H9 (cell line): Measurements from ENCODE around the gene KCTD1. TPM values are rescaled to one million over a fixed set of nuclear protein-coding genes. Genes with fewer than 3 reads are reported as not detected.

Source experiments
- DNase-seq: peaks from one replicate; pipeline ENCODE4 v3.0.0-alpha.2; 2017
- H2AFZ ChIP-seq: one replicate; pipeline ENCODE4 v1.6.1; 2013; ENCODE audit warnings: mild to moderate bottlenecking, low read length, control low read depth, moderate library complexity
- H2AK5ac ChIP-seq: 2 replicates; pipeline ENCODE4 v1.6.1; 2013; ENCODE audit warnings: low read length, control low read depth, mixed read lengths; ENCODE audit not compliant: insufficient read length
- H2BK120ac ChIP-seq: one replicate; pipeline ENCODE4 v1.6.1; 2013; ENCODE audit warnings: low read depth, mild to moderate bottlenecking, low read length, control low read depth, inconsistent platforms; ENCODE audit not compliant: poor library complexity, severe bottlenecking
- H2BK12ac ChIP-seq: 2 replicates; pipeline ENCODE4 v1.6.1; 2013; ENCODE audit warnings: low read length, control low read depth, mixed read lengths, low read depth; ENCODE audit not compliant: insufficient read length
- H2BK15ac ChIP-seq: 2 replicates; pipeline ENCODE4 v1.6.1; 2013; ENCODE audit warnings: low read depth, low read length, control low read depth
- H2BK20ac ChIP-seq: one replicate; pipeline ENCODE4 v1.6.1; 2013; ENCODE audit warnings: low read depth, mild to moderate bottlenecking, low read length, control low read depth, inconsistent platforms; ENCODE audit not compliant: poor library complexity, severe bottlenecking
- H2BK5ac ChIP-seq: 2 replicates; pipeline ENCODE4 v1.6.1; 2013; ENCODE audit warnings: low read length, control low read depth, mixed read lengths; ENCODE audit not compliant: insufficient read length
- H3K14ac ChIP-seq: 2 replicates; pipeline ENCODE4 v1.6.1; 2013; ENCODE audit warnings: low read length, control low read depth; ENCODE audit not compliant: insufficient read depth
- H3K18ac ChIP-seq: 2 replicates; pipeline ENCODE4 v1.6.1; 2013; ENCODE audit warnings: low read depth, mild to moderate bottlenecking, mixed read lengths, low read length, control low read depth; ENCODE audit not compliant: insufficient read length
- H3K23ac ChIP-seq: 2 replicates; pipeline ENCODE4 v1.6.1; 2013; ENCODE audit warnings: low read length, control low read depth, mixed read lengths, low read depth; ENCODE audit not compliant: insufficient read length
- H3K23me2 ChIP-seq: 2 replicates; pipeline ENCODE4 v1.6.1; 2013; ENCODE audit warnings: low read depth, mild to moderate bottlenecking, mixed read lengths, low read length, control low read depth; ENCODE audit not compliant: insufficient read length, poor library complexity, severe bottlenecking
- H3K27ac ChIP-seq: 2 replicates; pipeline ENCODE4 v1.5.1; 2013; ENCODE audit warnings: low read length, control low read depth, mixed read lengths, low read depth; ENCODE audit not compliant: insufficient read length
- H3K27me3 ChIP-seq: 2 replicates; pipeline ENCODE4 v1.6.1; 2013; ENCODE audit warnings: low read length, control low read depth, inconsistent platforms; ENCODE audit not compliant: insufficient read depth
- H3K4ac ChIP-seq: 2 replicates; pipeline ENCODE4 v1.6.1; 2013; ENCODE audit warnings: low read depth, mild to moderate bottlenecking, control low read depth, inconsistent platforms, low read length, moderate library complexity
- H3K4me1 ChIP-seq: 2 replicates; pipeline ENCODE4 v1.6.1; 2013; ENCODE audit warnings: low read length, control low read depth, inconsistent platforms; ENCODE audit not compliant: insufficient read depth
- H3K4me2 ChIP-seq: 2 replicates; pipeline ENCODE4 v1.6.1; 2013; ENCODE audit warnings: low read length, control low read depth, mixed read lengths; ENCODE audit not compliant: insufficient read length, insufficient read depth
- H3K56ac ChIP-seq: 2 replicates; pipeline ENCODE4 v1.6.1; 2013; ENCODE audit warnings: low read depth, mild to moderate bottlenecking, mixed read lengths, low read length, control low read depth; ENCODE audit not compliant: insufficient read length
- H3K79me1 ChIP-seq: 2 replicates; pipeline ENCODE4 v1.6.1; 2013; ENCODE audit warnings: low read depth, mild to moderate bottlenecking, moderate library complexity, low read length, control low read depth, inconsistent platforms; ENCODE audit not compliant: insufficient read depth, poor library complexity, severe bottlenecking
- H3K79me2 ChIP-seq: 2 replicates; pipeline ENCODE4 v1.6.1; 2013; ENCODE audit warnings: low read length, control low read depth, inconsistent platforms; ENCODE audit not compliant: insufficient read depth
- H3K9ac ChIP-seq: 2 replicates; pipeline ENCODE4 v1.6.1; 2013; ENCODE audit warnings: low read length, control low read depth, mixed read lengths; ENCODE audit not compliant: insufficient read length; ENCODE audit errors: extremely low read depth
- H3K9me3 ChIP-seq: one replicate; pipeline ENCODE4 v1.6.1; 2013; ENCODE audit warnings: low read depth, low read length, inconsistent platforms; ENCODE audit not compliant: control insufficient read depth
- H3T11ph ChIP-seq: one replicate; pipeline ENCODE4 v1.6.1; 2013; ENCODE audit warnings: mild to moderate bottlenecking, low read length, control low read depth, inconsistent platforms
- H4K20me1 ChIP-seq: one replicate; pipeline ENCODE4 v1.6.1; 2013; ENCODE audit not compliant: control insufficient read depth, insufficient read length, insufficient read depth
- H4K5ac ChIP-seq: 2 replicates; pipeline ENCODE4 v1.6.1; 2013; ENCODE audit warnings: low read depth, mild to moderate bottlenecking, mixed read lengths, low read length, control low read depth; ENCODE audit not compliant: insufficient read length
- H4K8ac ChIP-seq: replicated peaks from 2 replicates; pipeline ENCODE4 v1.6.1; 2013; ENCODE audit warnings: low read length, control low read depth, mixed read lengths, low read depth; ENCODE audit not compliant: insufficient read length
- H4K91ac ChIP-seq: 2 replicates; pipeline ENCODE4 v1.6.1; 2013; ENCODE audit warnings: low read depth, mild to moderate bottlenecking, moderate library complexity, mixed read lengths, low read length, control low read depth; ENCODE audit not compliant: insufficient read length
- H3K27ac Mint-ChIP-seq, 3 experiments: 2 replicates in 2 of 3; 3 replicates in 1 of 3; pipeline ENCODE4 v1.8.0; 2020 to 2021; ENCODE audit warnings: mixed read lengths in 3 of 3, mild to moderate bottlenecking in 1 of 3, moderate library complexity in 1 of 3
- H3K27me3 Mint-ChIP-seq: 2 replicates; pipeline ENCODE4 v1.8.0; 2021; ENCODE audit warnings: low read depth, mild to moderate bottlenecking, moderate library complexity, mixed read lengths
- H3K36me3 Mint-ChIP-seq, 3 experiments: 2 replicates in 2 of 3; 3 replicates in 1 of 3; pipeline ENCODE4 v1.8.0; 2020 to 2021; ENCODE audit warnings: low read depth in 3 of 3, mixed read lengths in 3 of 3; ENCODE audit not compliant: insufficient read depth in 1 of 3
- H3K4me1 Mint-ChIP-seq, 2 experiments: 2 replicates each; pipeline ENCODE4 v1.8.0; 2020; ENCODE audit warnings: mixed read lengths in 2 of 2
- H3K4me3 Mint-ChIP-seq, 2 experiments: 2 replicates in 1 of 2; 3 replicates in 1 of 2; pipeline ENCODE4 v1.8.0; 2020 to 2021; ENCODE audit warnings: mild to moderate bottlenecking in 2 of 2, mixed read lengths in 2 of 2, moderate library complexity in 1 of 2
- H3K9me3 Mint-ChIP-seq, 2 experiments: 2 replicates in 1 of 2; 3 replicates in 1 of 2; pipeline ENCODE4 v1.8.0; 2020; ENCODE audit warnings: mild to moderate bottlenecking in 2 of 2, mixed read lengths in 2 of 2, moderate library complexity in 1 of 2
- CTCF ChIP-seq: fragments of 200-600 bp; sonication (generic); conservative IDR thresholded peaks from 3 replicates; pipeline ENCODE4 v1.8.0; 2021; ENCODE audit warnings: antibody characterized with exemption, mild to moderate bottlenecking
- WGBS: extraction: QIAGEN DNeasy Blood & Tissue Kit; methylation state at CpG from one replicate; pipeline ENCODE4 v1.1.7; 2013; ENCODE audit warnings: missing lambda C conversion rate, low lambda C conversion rate, mixed read lengths; ENCODE audit not compliant: insufficient read length; ENCODE audit errors: extremely low coverage; 5-methylcytosine and 5-hydroxymethylcytosine counted together
- total RNA-seq: library from RNA; stranded (reverse); gene quantifications from 2 replicates; pipeline ENCODE4 v1.2.1, GENCODE V29; 2021

KCTD1 gene
- total RNA-seq, 1 experiment from 2014 or later = 10.8 TPM

GRCh38 chr18:26468931-26469340, 79.4 kb downstream of the KCTD1 start:
- Histone ChIP-seq H3K27ac (no peak overlapping the region), H3K4me2 (no peak overlapping the region), H3K4me1 (no peaks in the 10 kb centered on the region; the same call in 1 of the 2 replicates), H3K23me2 (no peaks in the 10 kb centered on the region), H2BK15ac (no peak overlapping the region), H3K9me3 (no peaks in the 10 kb centered on the region), H3K23ac (no peak overlapping the region), H3T11ph (no peak overlapping the region), H3K18ac (no peak overlapping the region), H2BK12ac (no peak overlapping the region), H3K56ac (no peak overlapping the region), H2BK5ac (no peak overlapping the region), H3K79me2 (no peaks in the 10 kb centered on the region), H3K14ac (no peak overlapping the region), H4K20me1 (no peaks in the 10 kb centered on the region), H4K91ac (no peak overlapping the region), H4K5ac (no peak overlapping the region), H3K27me3 (no peaks in the 10 kb centered on the region), H2AFZ (no peak overlapping the region), H2BK20ac (no peak overlapping the region), H2AK5ac (no peak overlapping the region), H3K79me1 (no peaks in the 10 kb centered on the region), H3K9ac (no peak overlapping the region), H3K4ac (no peak overlapping the region), H4K8ac (no peak overlapping the region), H2BK120ac (no peak overlapping the region)
- peak; percentile 79 for TF ChIP-seq CTCF
- no CpG with 5 or more reads among the region's 4 CpGs for WGBS
- no peak overlapping the region for H3K4me3 Mint-ChIP-seq
- H3K4me1 Mint-ChIP-seq = peaks cover 26 to 28% of the 10 kb centered on the region in 2 experiments
- peak; percentile 76 for DNase-seq
- no peak overlapping the region for H3K27ac Mint-ChIP-seq
- H3K27me3 Mint-ChIP-seq = no peaks in the 10 kb centered on the region
- H3K36me3 Mint-ChIP-seq = peaks cover 3 to 8% (median 5%) of the 10 kb centered on the region in 3 experiments; a peak in 6 of 7 replicates
- H3K9me3 Mint-ChIP-seq = no peaks in the 10 kb centered on the region
